LNCAP (cell line): ENCODE results near the gene ZNF532.

Experiments
- CTCF ChIP-seq: fragments of 450-650 bp; IDR thresholded peaks from 2 replicates; pipeline ENCODE4 v1.5.1; 2017; ENCODE audit warnings: mild to moderate bottlenecking

Gene ZNF532

GRCh38 chr18:58975296-58975695, 110.6 kb downstream of the ZNF532 start:
- no peak for TF ChIP-seq CTCF

GRCh38 chr18:58975781-58976180, 111.1 kb downstream of the ZNF532 start:
- no peak for TF ChIP-seq CTCF

GRCh38 chr18:58977223-58977622, 112.5 kb downstream of the ZNF532 start:
- no peak for TF ChIP-seq CTCF

GRCh38 chr18:58977801-58978200, 113.1 kb downstream of the ZNF532 start:
- no peak for TF ChIP-seq CTCF

GRCh38 chr18:58978916-58979315, 114.2 kb downstream of the ZNF532 start:
- no peak for TF ChIP-seq CTCF

GRCh38 chr18:58979615-58980014, 114.9 kb downstream of the ZNF532 start:
- no peak for TF ChIP-seq CTCF

- TF ChIP-seq CTCF, result no peak
These were observed 116.3 kb downstream of the ZNF532 start for GRCh38 chr18:58980991-58981390.
